Measurements from ENCODE around the gene ATP5F1D. TPM values are rescaled to one million over a fixed set of nuclear protein-coding genes. Genes with fewer than 3 reads are reported as not detected.

ATP5F1D gene
- total and polyA plus RNA-seq, 2 of the 13 experiments (the other 11 are each of a cell fraction or from before 2014, with no cell fraction given): 39.4 to 78.7 TPM

- TF ChIP-seq, protein P1, sequence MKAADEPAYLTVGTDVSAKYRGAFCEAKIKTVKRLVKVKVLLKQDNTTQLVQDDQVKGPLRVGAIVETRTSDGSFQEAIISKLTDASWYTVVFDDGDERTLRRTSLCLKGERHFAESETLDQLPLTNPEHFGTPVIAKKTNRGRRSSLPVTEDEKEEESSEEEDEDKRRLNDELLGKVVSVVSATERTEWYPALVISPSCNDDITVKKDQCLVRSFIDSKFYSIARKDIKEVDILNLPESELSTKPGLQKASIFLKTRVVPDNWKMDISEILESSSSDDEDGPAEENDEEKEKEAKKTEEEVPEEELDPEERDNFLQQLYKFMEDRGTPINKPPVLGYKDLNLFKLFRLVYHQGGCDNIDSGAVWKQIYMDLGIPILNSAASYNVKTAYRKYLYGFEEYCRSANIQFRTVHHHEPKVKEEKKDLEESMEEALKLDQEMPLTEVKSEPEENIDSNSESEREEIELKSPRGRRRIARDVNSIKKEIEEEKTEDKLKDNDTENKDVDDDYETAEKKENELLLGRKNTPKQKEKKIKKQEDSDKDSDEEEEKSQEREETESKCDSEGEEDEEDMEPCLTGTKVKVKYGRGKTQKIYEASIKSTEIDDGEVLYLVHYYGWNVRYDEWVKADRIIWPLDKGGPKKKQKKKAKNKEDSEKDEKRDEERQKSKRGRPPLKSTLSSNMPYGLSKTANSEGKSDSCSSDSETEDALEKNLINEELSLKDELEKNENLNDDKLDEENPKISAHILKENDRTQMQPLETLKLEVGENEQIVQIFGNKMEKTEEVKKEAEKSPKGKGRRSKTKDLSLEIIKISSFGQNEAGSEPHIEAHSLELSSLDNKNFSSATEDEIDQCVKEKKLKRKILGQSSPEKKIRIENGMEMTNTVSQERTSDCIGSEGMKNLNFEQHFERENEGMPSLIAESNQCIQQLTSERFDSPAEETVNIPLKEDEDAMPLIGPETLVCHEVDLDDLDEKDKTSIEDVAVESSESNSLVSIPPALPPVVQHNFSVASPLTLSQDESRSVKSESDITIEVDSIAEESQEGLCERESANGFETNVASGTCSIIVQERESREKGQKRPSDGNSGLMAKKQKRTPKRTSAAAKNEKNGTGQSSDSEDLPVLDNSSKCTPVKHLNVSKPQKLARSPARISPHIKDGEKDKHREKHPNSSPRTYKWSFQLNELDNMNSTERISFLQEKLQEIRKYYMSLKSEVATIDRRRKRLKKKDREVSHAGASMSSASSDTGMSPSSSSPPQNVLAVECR (CRISPR knock-in tag; IDR thresholded peaks at IDR 0.05; ENCODE audit: borderline replicate concordance): peak; percentile 75
- TF ChIP-seq THYN1 (CRISPR knock-in tag; IDR thresholded peaks at IDR 0.05; ENCODE audit: borderline replicate concordance, low read depth): no peak
- no peak for TF ChIP-seq ZSCAN12 (CRISPR knock-in tag; IDR thresholded peaks at IDR 0.05)
- TF ChIP-seq BORCS8-MEF2B (CRISPR knock-in tag; IDR thresholded peaks at IDR 0.05): 0 out of 2 replicates have a peak, but pooled peaks have one; percentile 55
- no peak for TF ChIP-seq SOX5 (CRISPR knock-in tag; IDR thresholded peaks at IDR 0.05; ENCODE audit: borderline replicate concordance)
- no peak for TF ChIP-seq ZBTB20 (CRISPR knock-in tag; IDR thresholded peaks at IDR 0.05; ENCODE audit: borderline replicate concordance, low read depth)
- no peak for TF ChIP-seq SSRP1 (CRISPR knock-in tag; IDR thresholded peaks at IDR 0.05)
- TF ChIP-seq ZNF761 (CRISPR knock-in tag; conservative IDR thresholded peaks at IDR 0.05): no peak
- TF ChIP-seq MZF1 (CRISPR knock-in tag; IDR thresholded peaks at IDR 0.05; ENCODE audit: borderline replicate concordance): no peak
- TF ChIP-seq MXI1 (IDR thresholded peaks at IDR 0.05; ENCODE audit: borderline replicate concordance, low read depth, low read length): peak; percentile 80; the same call in 2 of the 3 replicates
- TF ChIP-seq REPIN1 (CRISPR knock-in tag; IDR thresholded peaks at IDR 0.05; ENCODE audit: borderline replicate concordance, low read depth): no peak
- no peak for TF ChIP-seq SUZ12 (IDR thresholded peaks at IDR 0.05; ENCODE audit: low read depth, low read length)
- TF ChIP-seq ATF3 (CRISPR knock-in tag; IDR thresholded peaks at IDR 0.05): peak; percentile 52
- no peak for TF ChIP-seq PLRG1 (conservative IDR thresholded peaks at IDR 0.05)
- no peak for TF ChIP-seq KMT2B (CRISPR knock-in tag; IDR thresholded peaks at IDR 0.05)
- TF ChIP-seq ZEB1 (IDR thresholded peaks at IDR 0.05; ENCODE audit: insufficient replicate concordance, low read depth): peak; percentile 15
- no peak for TF ChIP-seq JARID2 (CRISPR knock-in tag; IDR thresholded peaks at IDR 0.05; ENCODE audit: insufficient replicate concordance)
- TF ChIP-seq NFIC (IDR thresholded peaks at IDR 0.05; ENCODE audit: low read length): no peak
- TF ChIP-seq WIZ (CRISPR knock-in tag; IDR thresholded peaks at IDR 0.05): no peak
- TF ChIP-seq EED (CRISPR knock-in tag; IDR thresholded peaks at IDR 0.05): peak; percentile 51; the same call in 1 of the 2 replicates
- no peak for TF ChIP-seq TCF12 (IDR thresholded peaks at IDR 0.05)
- no peak for TF ChIP-seq TCF12 (CRISPR knock-in tag; IDR thresholded peaks at IDR 0.05)
- peak; percentile 82; the same call in 1 of the 2 replicates for TF ChIP-seq MYPOP (CRISPR knock-in tag; IDR thresholded peaks at IDR 0.05)
- no peak for TF ChIP-seq KLF15 (CRISPR knock-in tag; IDR thresholded peaks at IDR 0.05; ENCODE audit: borderline replicate concordance)
- TF ChIP-seq, protein P2, sequence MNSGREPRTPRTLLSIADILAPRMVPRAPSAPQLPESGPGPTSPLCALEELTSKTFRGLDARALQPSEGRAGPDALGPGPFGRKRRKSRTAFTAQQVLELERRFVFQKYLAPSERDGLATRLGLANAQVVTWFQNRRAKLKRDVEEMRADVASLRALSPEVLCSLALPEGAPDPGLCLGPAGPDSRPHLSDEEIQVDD (CRISPR knock-in tag; IDR thresholded peaks at IDR 0.05; ENCODE audit: borderline replicate concordance): 0 out of 2 replicates have a peak, but pooled peaks have one; percentile 44
These were observed 19.4 kb downstream of the ATP5F1D start (continued) for GRCh38 chr19:1260749-1261537.

Measured in HepG2 (cell line).